ENCODE data around the gene ADAMTS20.

DNA sequence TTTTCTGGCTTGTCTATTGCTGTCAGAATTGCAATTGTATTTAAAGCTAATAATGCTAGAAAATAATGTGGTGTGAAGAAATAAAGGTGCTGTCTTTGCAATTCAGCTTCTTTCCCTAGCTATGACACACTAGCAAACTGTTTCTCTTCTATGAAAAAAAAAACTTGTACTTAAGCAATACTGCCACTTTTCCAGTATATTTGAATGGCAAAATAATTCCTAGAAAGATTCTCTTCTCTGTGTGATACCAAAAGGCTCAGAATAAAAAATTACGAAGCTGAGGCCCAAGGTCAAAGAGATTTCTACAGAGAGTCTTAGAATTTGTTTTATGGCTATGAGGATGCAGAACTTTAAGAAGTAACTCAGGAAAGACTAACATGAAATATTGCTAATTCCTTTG is 235.5 kb downstream of the ADAMTS20 start:
- TF ChIP-seq, protein P1, sequence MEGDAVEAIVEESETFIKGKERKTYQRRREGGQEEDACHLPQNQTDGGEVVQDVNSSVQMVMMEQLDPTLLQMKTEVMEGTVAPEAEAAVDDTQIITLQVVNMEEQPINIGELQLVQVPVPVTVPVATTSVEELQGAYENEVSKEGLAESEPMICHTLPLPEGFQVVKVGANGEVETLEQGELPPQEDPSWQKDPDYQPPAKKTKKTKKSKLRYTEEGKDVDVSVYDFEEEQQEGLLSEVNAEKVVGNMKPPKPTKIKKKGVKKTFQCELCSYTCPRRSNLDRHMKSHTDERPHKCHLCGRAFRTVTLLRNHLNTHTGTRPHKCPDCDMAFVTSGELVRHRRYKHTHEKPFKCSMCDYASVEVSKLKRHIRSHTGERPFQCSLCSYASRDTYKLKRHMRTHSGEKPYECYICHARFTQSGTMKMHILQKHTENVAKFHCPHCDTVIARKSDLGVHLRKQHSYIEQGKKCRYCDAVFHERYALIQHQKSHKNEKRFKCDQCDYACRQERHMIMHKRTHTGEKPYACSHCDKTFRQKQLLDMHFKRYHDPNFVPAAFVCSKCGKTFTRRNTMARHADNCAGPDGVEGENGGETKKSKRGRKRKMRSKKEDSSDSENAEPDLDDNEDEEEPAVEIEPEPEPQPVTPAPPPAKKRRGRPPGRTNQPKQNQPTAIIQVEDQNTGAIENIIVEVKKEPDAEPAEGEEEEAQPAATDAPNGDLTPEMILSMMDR (IDR thresholded peaks at IDR 0.05), result no peak
- TF ChIP-seq EP300 (IDR thresholded peaks at IDR 0.05), result no peak
